KBM-7 (cell line): ENCODE data around the gene RASA4.
"Not testable (repeated sequence)": the region's sequence is repeated elsewhere in the genome, so short reads cannot be mapped to it uniquely, and the experiment has no call there.

Experiments
- DNase-seq: peaks from one replicate; pipeline ENCODE4 v3.0.0-alpha.2; 2015
- in situ Hi-C: fragments of 300-500 bp; cut with MboI; formaldehyde crosslinking; loops from 2 replicates; pipeline ENCODE4 v1.14.3; 2020; ENCODE audit warnings: low sequenced_read_pairs, low pct_unique_long_range_greater_than_20kb, mixed read lengths

RASA4 gene

DNA sequence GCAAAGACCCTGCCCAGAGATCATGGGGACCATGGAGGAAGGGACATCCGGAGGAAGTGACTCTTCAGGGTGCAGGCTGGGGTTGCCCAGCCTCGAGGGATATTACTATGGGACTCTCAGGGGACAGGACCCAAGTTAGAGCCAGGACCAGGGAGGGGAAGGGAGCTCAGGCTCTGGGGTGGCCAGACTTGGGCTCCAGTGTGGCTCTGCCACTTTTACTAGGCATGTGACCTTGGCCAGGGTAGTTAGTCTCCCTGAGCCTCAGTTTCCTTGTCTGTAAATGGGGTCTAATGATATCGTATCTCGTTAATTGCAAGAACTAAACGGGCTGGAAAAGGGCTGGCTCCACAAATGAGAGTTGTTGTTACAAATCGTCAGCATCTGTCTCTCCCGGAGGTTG is 6.1 kb downstream of the RASA4 start:
- DNase-seq, in situ Hi-C loops: not testable (repeated sequence)

DNA sequence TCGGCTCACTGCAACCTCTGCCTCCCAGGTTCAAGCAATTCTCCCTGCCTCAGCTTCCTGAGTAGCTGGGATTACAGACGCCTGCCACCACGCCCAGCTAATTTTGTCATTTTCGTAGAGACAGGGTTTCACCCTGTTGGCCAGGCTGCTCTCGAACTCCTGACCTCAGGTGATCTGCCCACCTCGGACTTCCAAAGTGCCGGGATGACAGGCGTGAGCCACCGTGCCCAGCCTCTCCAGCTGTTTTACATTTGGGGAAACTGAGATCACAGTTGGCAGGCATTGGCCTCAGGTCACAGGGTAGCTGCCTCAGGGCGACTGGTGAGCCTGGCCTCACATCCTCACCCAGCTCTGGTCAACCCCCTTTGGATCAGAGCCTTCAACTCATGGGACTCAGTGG is 6.8 kb downstream of the RASA4 start:
- DNase-seq, in situ Hi-C loops: not testable (repeated sequence)

DNA sequence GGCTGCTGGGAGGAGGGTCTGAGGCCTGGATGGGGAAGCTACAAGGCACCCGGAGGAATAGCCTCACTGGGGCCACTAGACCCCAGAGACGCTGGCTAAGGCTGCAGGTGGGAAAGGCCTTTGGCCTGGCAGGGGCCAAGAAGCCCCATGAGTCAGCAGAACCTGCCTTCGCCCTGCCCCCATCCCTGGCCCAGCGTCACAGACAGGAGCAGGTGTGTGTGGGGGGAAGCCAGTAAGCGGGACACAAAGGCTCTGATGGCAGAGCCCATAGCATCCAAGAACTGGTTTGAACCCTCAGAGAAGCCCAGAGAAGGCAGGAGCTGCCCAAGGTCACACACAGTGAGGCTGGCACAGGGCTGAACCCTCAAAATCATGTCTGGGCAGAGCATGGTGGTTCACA is 9.7 kb downstream of the RASA4 start:
- DNase-seq, in situ Hi-C loops: not testable (repeated sequence)

- DNase-seq, in situ Hi-C loops: not testable (repeated sequence)
These were observed 12.0 kb downstream of the RASA4 start for GRCh38 chr7:102604431-102605145.

DNA sequence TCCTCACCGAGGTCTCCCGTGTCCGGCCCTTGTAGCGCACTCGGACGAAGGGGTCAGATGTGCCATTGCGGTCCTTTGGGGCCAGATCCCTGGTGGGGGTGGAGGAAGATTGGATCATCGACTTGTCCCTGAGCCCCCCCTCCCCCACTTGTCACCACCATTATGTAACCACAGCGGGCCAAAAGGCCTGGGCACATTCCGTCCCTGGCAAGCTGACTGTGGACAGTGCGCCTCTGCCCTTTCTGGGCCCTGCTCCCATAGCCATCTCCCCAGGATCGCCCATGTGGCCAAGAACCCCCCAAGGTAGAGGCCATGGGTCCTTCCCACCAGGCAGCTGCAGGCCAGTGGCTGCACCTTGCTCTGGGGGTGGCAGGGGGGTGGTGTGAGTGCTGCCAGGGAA is 14.2 kb downstream of the RASA4 start:
- in situ Hi-C loops, DNase-seq: not testable (repeated sequence)

- DNase-seq, in situ Hi-C loops: not testable (repeated sequence)
These were observed 16.9 kb downstream of the RASA4 start for GRCh38 chr7:102599699-102600098.

GRCh38 chr7:102596036-102596435 is 20.5 kb downstream of the RASA4 start:
- in situ Hi-C loops, result not testable (repeated sequence)

GRCh38 chr7:102593637-102594334 is 22.8 kb downstream of the RASA4 start:
- DNase-seq, in situ Hi-C loops: not testable (repeated sequence)

More at GRCh38 chr7:102596036-102596435, 20.5 kb downstream of the RASA4 start:
- DNase-seq, result not testable (repeated sequence)

- in situ Hi-C loops, DNase-seq: not testable (repeated sequence)
These were observed 24.0 kb downstream of the RASA4 start for GRCh38 chr7:102592477-102593019.

DNA sequence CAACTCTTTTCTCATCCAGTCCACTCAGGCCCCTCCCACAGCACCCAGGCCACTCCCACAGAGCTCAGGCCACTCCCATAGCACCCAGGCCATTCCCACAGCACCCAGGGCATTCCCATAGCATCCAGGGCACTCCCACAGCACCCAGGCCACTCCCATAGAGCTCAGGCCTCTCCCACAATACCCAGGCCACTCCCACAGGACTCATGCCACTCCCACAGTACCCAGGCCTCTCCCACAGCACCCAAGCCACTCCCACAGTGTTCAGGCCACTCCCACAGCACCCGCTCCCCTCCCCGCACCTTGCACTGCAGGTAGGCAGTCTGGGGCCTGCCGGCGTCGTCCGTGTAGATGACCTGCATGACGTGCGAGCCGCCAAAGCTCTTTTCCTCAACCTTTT is 26.7 kb downstream of the RASA4 start:
- DNase-seq, in situ Hi-C loops: not testable (repeated sequence)

DNA sequence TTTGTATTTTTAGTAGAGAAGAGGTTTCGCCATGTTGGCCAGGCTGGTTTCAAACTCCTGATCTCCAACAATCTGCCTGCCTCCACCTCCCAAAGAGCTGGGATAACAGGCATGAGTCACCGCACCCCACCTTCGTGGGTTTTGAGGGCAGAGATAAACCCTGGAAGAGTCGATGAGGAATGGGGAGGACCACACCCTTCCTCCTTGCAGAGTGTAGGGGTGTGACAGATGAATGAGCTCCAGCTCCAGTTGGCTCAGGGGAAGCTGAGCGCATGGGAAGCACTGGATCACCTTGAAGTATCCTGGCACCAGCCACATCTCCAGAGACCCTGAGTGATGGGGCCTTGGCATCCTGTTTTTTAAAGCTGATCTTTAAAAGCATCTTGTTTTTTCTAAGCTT is 33.1 kb downstream of the RASA4 start:
- DNase-seq, in situ Hi-C loops: not testable (repeated sequence)

GRCh38 chr7:102581722-102582121 is 34.8 kb downstream of the RASA4 start:
- in situ Hi-C loops, DNase-seq: not testable (repeated sequence)

- in situ Hi-C loops, DNase-seq: not testable (repeated sequence)
These were observed 38.1 kb downstream of the RASA4 start for GRCh38 chr7:102578486-102578885.

- DNase-seq, in situ Hi-C loops: not testable (repeated sequence)
These were observed 39.0 kb downstream of the RASA4 start for GRCh38 chr7:102577315-102578240.

DNA sequence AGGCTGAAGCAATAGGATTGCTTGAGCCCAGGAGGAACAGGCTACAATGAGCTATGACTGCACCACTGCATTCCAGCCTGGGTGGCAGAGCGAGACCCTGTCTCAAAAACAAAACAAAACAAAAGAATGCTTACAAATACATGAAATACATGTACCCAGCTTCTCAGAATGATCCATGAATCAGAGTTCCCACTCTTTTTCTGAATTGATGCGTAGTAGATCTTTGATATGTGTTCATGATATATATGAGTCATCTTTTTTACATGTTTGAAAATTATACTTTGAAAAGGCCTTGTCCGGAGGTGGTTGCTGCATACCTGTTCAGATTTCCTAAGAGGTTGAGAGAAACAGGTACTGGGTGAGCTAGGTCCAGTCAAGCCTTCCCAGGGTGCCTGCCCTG is 40.2 kb downstream of the RASA4 start:
- DNase-seq, in situ Hi-C loops: not testable (repeated sequence)

DNA sequence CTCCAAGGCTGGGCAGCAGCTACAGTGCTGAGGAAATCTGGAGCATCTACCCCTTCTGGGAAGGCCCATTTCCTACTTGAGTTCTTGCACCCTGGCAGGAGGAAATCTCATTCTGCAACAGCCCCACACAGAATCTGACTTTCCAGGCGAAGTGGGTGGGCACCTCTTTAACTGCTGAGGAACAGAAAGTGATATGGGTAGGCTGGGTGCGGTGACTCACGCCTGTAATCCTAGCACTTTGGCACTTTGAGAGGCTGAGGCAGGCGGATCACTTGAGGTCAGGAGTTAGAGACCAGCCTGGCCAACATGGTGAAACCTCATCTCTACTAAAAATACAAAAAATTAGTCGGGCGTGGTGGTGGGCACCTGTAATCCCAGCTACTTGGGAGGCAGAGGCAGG is 41.9 kb downstream of the RASA4 start:
- not testable (repeated sequence) for DNase-seq

GRCh38 chr7:102572261-102573239 is 44.0 kb downstream of the RASA4 start, which contains the start of gene POLR2J3:
TSS of gene POLR2J3 (minus strand) at chr7:102572583. CDS start at chr7:102572521, 62 bp downstream.
- in situ Hi-C loops, DNase-seq: not testable (repeated sequence)

More for the DNA sequence above, 41.9 kb downstream of the RASA4 start:
- in situ Hi-C loops, result not testable (repeated sequence)

- in situ Hi-C loops, result not testable (repeated sequence)
These were observed 47.9 kb downstream of the RASA4 start for GRCh38 chr7:102568620-102569019.

More at GRCh38 chr7:102568620-102569019, 47.9 kb downstream of the RASA4 start:
- DNase-seq, result not testable (repeated sequence)
